GM21381 (cell line): Measurements from ENCODE around the gene TMEM91.

Source experiments
- ATAC-seq: cut with Tn5 transposase; IDR thresholded peaks from one replicate; pipeline ENCODE4 v1.9.1; 2021; ENCODE audit warnings: mild to moderate bottlenecking, moderate library complexity; ENCODE audit not compliant: unreplicated experiment

Gene TMEM91

GRCh38 chr19:41409288-41409687, 33.0 kb downstream of the TMEM91 start:
- ATAC-seq, result no peak

GRCh38 chr19:41410336-41411054, 34.2 kb downstream of the TMEM91 start:
- no peak for ATAC-seq

GRCh38 chr19:41411100-41411967, 35.0 kb downstream of the TMEM91 start:
- no peak for ATAC-seq

- ATAC-seq, result no peak
These were observed 35.6 kb downstream of the TMEM91 start for GRCh38 chr19:41411968-41412265.

GRCh38 chr19:41412953-41413352, 36.6 kb downstream of the TMEM91 start:
- no peak for ATAC-seq

- no peak for ATAC-seq
These were observed 37.6 kb downstream of the TMEM91 start for GRCh38 chr19:41413947-41414346.

- no peak for ATAC-seq
These were observed 38.1 kb downstream of the TMEM91 start for GRCh38 chr19:41414461-41414860.

GRCh38 chr19:41415154-41415571, 38.8 kb downstream of the TMEM91 start:
- no peak for ATAC-seq

GRCh38 chr19:41416194-41416674, 39.9 kb downstream of the TMEM91 start:
- ATAC-seq, result no peak

GRCh38 chr19:41420101-41420880, 44.0 kb downstream of the TMEM91 start:
- no peak for ATAC-seq

- ATAC-seq, result no peak
These were observed 45.0 kb downstream of the TMEM91 start for GRCh38 chr19:41421314-41421713.

GRCh38 chr19:41421973-41422372, 45.6 kb downstream of the TMEM91 start:
- no peak for ATAC-seq

GRCh38 chr19:41422456-41422855, 46.1 kb downstream of the TMEM91 start:
- ATAC-seq, result no peak

- ATAC-seq, result no peak
These were observed 46.6 kb downstream of the TMEM91 start for GRCh38 chr19:41422955-41423354.

- ATAC-seq, result no peak
These were observed 48.2 kb downstream of the TMEM91 start for GRCh38 chr19:41424335-41425173.

GRCh38 chr19:41425174-41426115, 49.1 kb downstream of the TMEM91 start:
- ATAC-seq, result no peak

- no peak for ATAC-seq
These were observed 49.9 kb downstream of the TMEM91 start for GRCh38 chr19:41426116-41426841.

GRCh38 chr19:41426952-41427646, 50.8 kb downstream of the TMEM91 start, which contains the start of gene B3GNT8:
TSS of gene B3GNT8 (minus strand) at chr19:41427374. CDS start at chr19:41426778, 596 bp downstream.
- ATAC-seq, result no peak
